Fibroblast of peridontal ligament (primary cell): ENCODE results near the gene KIF26A.

Experiments used
- DNase-seq: peaks from one replicate; pipeline ENCODE4 v3.0.0-alpha.2; 2010; ENCODE audit errors: extremely low read depth

The KIF26A gene

GRCh38 chr14:104112609-104113571, 25.5 kb upstream of the KIF26A start:
- no peak for DNase-seq

- no peak for DNase-seq
These were observed 24.6 kb upstream of the KIF26A start for GRCh38 chr14:104113631-104114420.

GRCh38 chr14:104114421-104115130, 23.8 kb upstream of the KIF26A start:
- no peak for DNase-seq

GRCh38 chr14:104115131-104115600, 23.2 kb upstream of the KIF26A start:
- DNase-seq, result no peak

- DNase-seq, result no peak
These were observed 22.6 kb upstream of the KIF26A start for GRCh38 chr14:104115691-104116287.

- no peak for DNase-seq
These were observed 22.1 kb upstream of the KIF26A start for GRCh38 chr14:104116288-104116755.

- no peak for DNase-seq
These were observed 21.5 kb upstream of the KIF26A start for GRCh38 chr14:104116756-104117340.

- DNase-seq, result no peak
These were observed 20.9 kb upstream of the KIF26A start for GRCh38 chr14:104117341-104118005.

GRCh38 chr14:104118006-104118844, 20.2 kb upstream of the KIF26A start:
- no peak for DNase-seq

GRCh38 chr14:104119119-104119487, 19.3 kb upstream of the KIF26A start:
- no peak for DNase-seq

- DNase-seq, result no peak
These were observed 18.7 kb upstream of the KIF26A start for GRCh38 chr14:104119488-104120251.

GRCh38 chr14:104120281-104120741, 18.1 kb upstream of the KIF26A start:
- DNase-seq, result no peak

- DNase-seq, result no peak
These were observed 17.2 kb upstream of the KIF26A start for GRCh38 chr14:104121142-104121541.

GRCh38 chr14:104123879-104124278, 14.5 kb upstream of the KIF26A start:
- no peak for DNase-seq

GRCh38 chr14:104125011-104125410, 13.4 kb upstream of the KIF26A start:
- DNase-seq, result no peak

GRCh38 chr14:104126753-104127152, 11.6 kb upstream of the KIF26A start:
- DNase-seq, result no peak

- no peak for DNase-seq
These were observed 9.4 kb upstream of the KIF26A start for GRCh38 chr14:104128981-104129380.

- DNase-seq, result no peak
These were observed 8.8 kb upstream of the KIF26A start for GRCh38 chr14:104129556-104129955.
